GM12878 (cell line): ENCODE results near the gene ILRUN. TPM values are rescaled to one million over a fixed set of nuclear protein-coding genes. Genes with fewer than 3 reads are reported as not detected.

Experiments used
- ATAC-seq: fragments of 200-7000 bp; cut with Tn5 transposase; 3 replicates; pipeline ENCODE4 v1.9.1; 2020; ENCODE audit warnings: mild to moderate bottlenecking, moderate library complexity
- BruUV-seq: library from RNA; stranded (reverse); fragments of 400-500 nt; replicated peaks from 2 replicates; lab custom pipeline; 2021; lab: Mats Ljungman, UMichigan
- CTCF ChIA-PET: fragments of 300-600 bp; sonication (Branson Sonifier 250); formaldehyde crosslinking; extraction: SDS; loops from one replicate; lab custom pipeline; 2021; ENCODE audit warnings: inconsistent platforms; lab: Yijun Ruan, JAX
- POLR2A ChIA-PET: fragments of 350-600 bp; formaldehyde crosslinking; extraction: SDS; loops from one replicate; lab custom pipeline; 2021; ENCODE audit warnings: inconsistent platforms; lab: Charles Lee
- RAD21 ChIA-PET: fragments of 300-600 bp; sonication (Branson Sonifier 250); formaldehyde crosslinking; loops from one replicate; lab custom pipeline; 2023; ENCODE audit warnings: antibody characterized with exemption; ENCODE audit not compliant: unreplicated experiment; lab: Charles Lee
- SMC1A ChIA-PET: fragments of 300-600 bp; sonication (Branson Sonifier 250); formaldehyde crosslinking; loops from one replicate; lab custom pipeline; 2023; ENCODE audit not compliant: unreplicated experiment, uncharacterized antibody; lab: Charles Lee
- DNase-seq: peaks from one replicate; pipeline ENCODE4 v3.0.0-alpha.2; 2011; ENCODE audit warnings: low read depth, low spot score
- FAIRE-seq: peaks from 3 replicates; lab custom pipeline; 2011; peaks lifted over from hg19 to GRCh38; lab: Jason Lieb, UNC
- H2AFZ ChIP-seq: 2 replicates; pipeline ENCODE4 v1.6.0; 2011; ENCODE audit warnings: low read depth, low read length, control low read depth; ENCODE audit not compliant: control insufficient read depth
- H3K27ac ChIP-seq: 2 replicates; pipeline ENCODE4 v1.5.1; 2011; ENCODE audit warnings: control low read depth; ENCODE audit not compliant: control insufficient read depth, insufficient read depth
- H3K27me3 ChIP-seq, 2 experiments: replicated peaks in 1 of 2; 2 replicates each; pipeline versions ENCODE4 v1.6.0 to v1.6.1; 2011; ENCODE audit warnings: low read length in 1 of 2; ENCODE audit not compliant: control insufficient read depth in 2 of 2, insufficient read depth in 2 of 2
- H3K36me3 ChIP-seq, 2 experiments: 2 replicates each; pipeline ENCODE4 v1.5.1; 2011; ENCODE audit warnings: low read length in 1 of 2; ENCODE audit not compliant: control insufficient read depth in 2 of 2, insufficient read depth in 2 of 2
- H3K4me1 ChIP-seq: 2 replicates; pipeline ENCODE4 v1.6.1; 2011; ENCODE audit warnings: mild to moderate bottlenecking, low read length, moderate library complexity, mixed read lengths; ENCODE audit not compliant: control insufficient read depth, insufficient read depth
- H3K4me2 ChIP-seq: 2 replicates; pipeline ENCODE4 v1.6.0; 2011; ENCODE audit warnings: control low read depth; ENCODE audit not compliant: control insufficient read depth, insufficient read depth
- H3K4me3 ChIP-seq: fragments of 200-600 bp; sonication (generic); 2 replicates; pipeline ENCODE4 v1.5.1; 2016
- H3K79me2 ChIP-seq: 2 replicates; pipeline ENCODE4 v1.6.0; 2011; ENCODE audit warnings: low read length; ENCODE audit not compliant: control insufficient read depth, insufficient read depth
- H3K9ac ChIP-seq: 2 replicates; pipeline ENCODE4 v1.8.0; 2011; ENCODE audit warnings: low read length, control low read depth, mixed read lengths; ENCODE audit not compliant: control insufficient read depth, insufficient read depth
- H3K9me3 ChIP-seq: replicated peaks from 3 replicates; pipeline ENCODE4 v1.5.1; 2011; ENCODE audit warnings: mild to moderate bottlenecking, low read length; ENCODE audit not compliant: control insufficient read depth, insufficient read depth
- H4K20me1 ChIP-seq: 2 replicates; pipeline ENCODE4 v1.6.0; 2011; ENCODE audit not compliant: control insufficient read depth, insufficient read depth
- ATF7 ChIP-seq: fragments of 450-650 bp; IDR thresholded peaks from 2 replicates; pipeline ENCODE4 v1.6.1; 2016; ENCODE audit warnings: low read depth, mild to moderate bottlenecking
- BCL11A ChIP-seq: IDR thresholded peaks from 2 replicates; pipeline ENCODE4 v1.6.1; 2011; ENCODE audit warnings: low read depth, low read length
- BHLHE40 ChIP-seq, 2 experiments: fragments of 450-650 bp in 1 of 2; IDR thresholded peaks; 2 replicates each; pipeline ENCODE4 v1.6.1; 2011 to 2017; ENCODE audit warnings: low read depth in 2 of 2, borderline replicate concordance in 1 of 2, improper control_type of control experiment in 1 of 2, low read length in 1 of 2, mild to moderate bottlenecking in 1 of 2
- CBFB ChIP-seq: IDR thresholded peaks from 2 replicates; pipeline ENCODE4 v1.6.1; 2016; ENCODE audit warnings: antibody characterized with exemption, low read depth
- DPF2 ChIP-seq: fragments of 450-650 bp; IDR thresholded peaks from 2 replicates; pipeline ENCODE4 v1.6.1; 2017; ENCODE audit warnings: mild to moderate bottlenecking
- ESRRA ChIP-seq: IDR thresholded peaks from 2 replicates; pipeline ENCODE4 v1.6.1; 2012; ENCODE audit warnings: mild to moderate bottlenecking, low read length, improper control_type of control experiment
- IKZF1 ChIP-seq: fragments of 450-650 bp; conservative IDR thresholded peaks from 2 replicates; pipeline ENCODE4 v1.6.1; 2017; ENCODE audit warnings: antibody characterized with exemption, mild to moderate bottlenecking
- IRF4 ChIP-seq: IDR thresholded peaks from 2 replicates; pipeline ENCODE4 v1.6.1; 2011; ENCODE audit warnings: low read depth, low read length
- MAX ChIP-seq: IDR thresholded peaks from 2 replicates; pipeline ENCODE4 v1.6.1; 2012; ENCODE audit warnings: low read depth, low read length, improper control_type of control experiment
- MEF2A ChIP-seq: IDR thresholded peaks from 2 replicates; pipeline ENCODE4 v1.6.1; 2011; ENCODE audit warnings: low read depth, mild to moderate bottlenecking, low read length, moderate library complexity; ENCODE audit not compliant: insufficient read depth
- MEF2B ChIP-seq: fragments of 450-650 bp; IDR thresholded peaks from 2 replicates; pipeline ENCODE4 v1.6.1; 2018; ENCODE audit warnings: mild to moderate bottlenecking, moderate library complexity; ENCODE audit not compliant: partially characterized antibody, poor library complexity, severe bottlenecking
- MTA2 ChIP-seq: fragments of 450-650 bp; IDR thresholded peaks from 2 replicates; pipeline ENCODE4 v1.6.1; 2016; ENCODE audit warnings: low read depth, mild to moderate bottlenecking, moderate library complexity
- MXI1 ChIP-seq: fragments of 150-350 bp; IDR thresholded peaks from 2 replicates; pipeline ENCODE4 v1.6.1; 2011; ENCODE audit warnings: low read depth, mild to moderate bottlenecking, inconsistent platforms, low read length, improper control_type of control experiment
- NBN ChIP-seq: fragments of 450-650 bp; IDR thresholded peaks from 2 replicates; pipeline ENCODE4 v1.6.1; 2016
- PKNOX1 ChIP-seq: fragments of 450-650 bp; IDR thresholded peaks from 2 replicates; pipeline ENCODE4 v1.6.1; 2016; ENCODE audit warnings: mild to moderate bottlenecking
- SKIL ChIP-seq: fragments of 450-650 bp; IDR thresholded peaks from 2 replicates; pipeline ENCODE4 v1.6.1; 2017; ENCODE audit warnings: mild to moderate bottlenecking, low read depth, inconsistent platforms; ENCODE audit not compliant: poor library complexity, severe bottlenecking
- ZBTB33 ChIP-seq: fragments of 450-650 bp; IDR thresholded peaks from 2 replicates; pipeline ENCODE4 v1.6.1; 2017; ENCODE audit warnings: mild to moderate bottlenecking
- ZNF24 ChIP-seq: fragments of 450-650 bp; IDR thresholded peaks from 2 replicates; pipeline ENCODE4 v1.6.1; 2017; ENCODE audit warnings: antibody characterized with exemption, mild to moderate bottlenecking
- WGBS: methylation state at CpG from one replicate; pipeline ENCODE4 v1.1.6; 2016; ENCODE audit warnings: low lambda C conversion rate; ENCODE audit not compliant: insufficient replicate concordance, insufficient coverage; ENCODE audit errors: missing lambda C conversion rate; 5-methylcytosine and 5-hydroxymethylcytosine counted together
- in situ Hi-C: fragments of 300-500 bp; cut with MboI; formaldehyde crosslinking; loops from 9 replicates; pipeline ENCODE4 v1.14.3; 2018; ENCODE audit warnings: mixed read lengths
- intact Hi-C: fragments of 100-400 bp; cut with micrococcal nuclease; formaldehyde crosslinking; loops from one replicate; pipeline ENCODE4 v1.14.2; 2022; ENCODE audit not compliant: unreplicated experiment
- polyA plus RNA-seq, 11 experiments: library from polyadenylated mRNA; depleted of rRNA in 4 of 11; unstranded in 6 of 11; stranded (reverse) in 5 of 11; fragments of >200 nt; fragmentation: Nextera tagmentation in 4 of 11; fragmentation: Illumina TruSeq in 1 of 11; extraction: Ambion mirVana in 4 of 11; extraction: Trizol in 1 of 11; gene quantifications; 1 replicate in 1 of 11; 2 replicates in 10 of 11; pipeline versions ENCODE4 v1.2.1 to v1.2.3, GENCODE V29; 2011 to 2016; ENCODE audit warnings: inconsistent platforms in 2 of 11, missing spikeins in 2 of 11, low read depth in 1 of 11
- total RNA-seq, 4 experiments: library from RNA; depleted of rRNA in 3 of 4; stranded (reverse); fragments of >200 nt in 3 of 4; fragmentation: Illumina TruSeq in 1 of 4; extraction: Trizol in 1 of 4; gene quantifications; 2 replicates each; pipeline versions ENCODE4 v1.2.1 to v1.2.3, GENCODE V29; 2013 to 2021

ILRUN gene
- total and polyA plus RNA-seq, 10 of the 15 experiments (the other 5 are each of a cell fraction or from before 2014, with no cell fraction given) = 21.0 to 114 (median 48.9) TPM

- H3K9me3 ChIP-seq = no peaks in the 10 kb centered on the region; the same call in 2 of the 3 replicates
- peak overlapping the region; percentile 88 for H3K27ac ChIP-seq
- DNase-seq (no peak), ATAC-seq (peak; percentile 85), FAIRE-seq (peak; percentile 93)
- ChIA-PET RAD21 (interaction anchor here (0.7 to 3.3 kb wide), 6 partner anchors 13 to 112 kb away, joined by 3 to 23 read pairs (median 6); partner anchors contain the start of genes ILRUN and SNRPC), CTCF (interaction anchor here (0.7 to 1.4 kb wide), 5 partner anchors 8 to 31 kb away, joined by 3 to 5 read pairs (median 4); no protein-coding TSS in a partner anchor), SMC1A (interaction anchor here (0.6 to 16.2 kb wide), 10 partner anchors 11 to 168 kb away, joined by 3 to 213 read pairs (median 4); partner anchors contain the start of genes BLTP3A and ILRUN), POLR2A (interaction anchor here (0.7 to 14.8 kb wide), 7 partner anchors 8 to 236 kb away, joined by 3 to 329 read pairs (median 3); no protein-coding TSS in a partner anchor)
- no peaks in the 10 kb centered on the region; a peak in 2 of 4 replicates for H3K36me3 ChIP-seq
- WGBS = 0% methylated on average over 3 of the region's 3 CpGs
- in situ Hi-C loops = no loop called here
- peaks cover 20% of the 10 kb centered on the region; the same call in 1 of the 2 replicates for H3K4me1 ChIP-seq
- peak overlapping the region; percentile 49; the same call in 1 of the 2 replicates for H3K4me3 ChIP-seq
- H3K9ac ChIP-seq = peak overlapping the region; percentile 61; the same call in 1 of the 2 replicates
- H3K4me2 ChIP-seq = peak overlapping the region; percentile 88
- H3K79me2 ChIP-seq = peaks cover 91% of the 10 kb centered on the region
- intact Hi-C loops = no loop called here
- no TSS peak for BruUV-seq
- H3K27me3 ChIP-seq = no peaks in the 10 kb centered on the region
- no peaks in the 10 kb centered on the region for H4K20me1 ChIP-seq
- 0 out of 2 replicates have a peak overlapping the region, but pooled peaks have one; percentile 31 for H2AFZ ChIP-seq
- TF ChIP-seq BHLHE40 (IDR thresholded peaks at IDR 0.05; ENCODE audit: borderline replicate concordance in 1 of 2, low read depth in 2 of 2, low read length in 1 of 2) (peak in 1 of 2 experiments; percentile 50; a peak in 1 of 4 replicates), NBN (peak; percentile 65), ZBTB33 (no peak), MTA2 (peak; percentile 88), DPF2 (peak; percentile 66), MXI1 (peak; percentile 57; the same call in 1 of the 2 replicates), SKIL (peak; percentile 84), PKNOX1 (peak; percentile 82), MEF2B (peak; percentile 79), BCL11A (peak; percentile 58; the same call in 1 of the 2 replicates), ZNF24 (peak; percentile 83), IKZF1 (peak; percentile 56; the same call in 1 of the 2 replicates), IRF4 (no peak), CBFB (0 out of 2 replicates have a peak, but pooled peaks have one; percentile 52), ATF7 (peak; percentile 86), MEF2A (no peak), ESRRA (no peak), MAX (no peak)
These were observed 15.6 kb downstream of the ILRUN start for GRCh38 chr6:34680802-34681515.
